Endothelial cell of umbilical vein (primary cell): ENCODE data around the gene ZNF580. TPM values are rescaled to one million over a fixed set of nuclear protein-coding genes. Genes with fewer than 3 reads are reported as not detected.

Experiments
- BruUV-seq: library from RNA; stranded (reverse); fragments of 400-500 nt; replicated peaks from 2 replicates; lab custom pipeline; 2021; lab: Mats Ljungman, UMichigan
- CTCF ChIA-PET: fragments of 300-600, 350-600 bp; sonication (Branson Sonifier 250); formaldehyde crosslinking; loops from one replicate; lab custom pipeline; 2021; ENCODE audit warnings: antibody characterized with exemption, inconsistent platforms; lab: Charles Lee
- POLR2A ChIA-PET: fragments of 300-600, 350-600 bp; sonication (Branson Sonifier 250); formaldehyde crosslinking; loops from one replicate; lab custom pipeline; 2021; ENCODE audit warnings: antibody characterized with exemption, inconsistent platforms; lab: Charles Lee
- DNase-seq: peaks from one replicate; pipeline ENCODE4 v3.0.0-alpha.2; 2011; ENCODE audit warnings: low read depth, low spot score
- FAIRE-seq: peaks from 2 replicates; lab custom pipeline; 2011; peaks lifted over from hg19 to GRCh38; lab: Jason Lieb, UNC
- H2AFZ ChIP-seq: 2 replicates; pipeline ENCODE4 v1.6.0; 2012; ENCODE audit warnings: low read depth, low read length, control low read depth, inconsistent platforms
- H3K27ac ChIP-seq: 2 replicates; pipeline ENCODE4 v1.5.1; 2011; ENCODE audit warnings: low read depth, mild to moderate bottlenecking, control low read depth, low read length, moderate library complexity; ENCODE audit not compliant: insufficient read depth
- H3K27me3 ChIP-seq, 2 experiments: 2 replicates each; pipeline versions ENCODE4 v1.6.0 to v1.6.1; 2011; ENCODE audit warnings: low read length in 2 of 2, mixed read lengths in 1 of 2; ENCODE audit not compliant: control insufficient read depth in 2 of 2, insufficient read depth in 2 of 2
- H3K36me3 ChIP-seq, 2 experiments: 2 replicates in 1 of 2; 3 replicates in 1 of 2; pipeline ENCODE4 v1.5.1; 2011; ENCODE audit warnings: low read length in 2 of 2, mild to moderate bottlenecking in 1 of 2, moderate library complexity in 1 of 2; ENCODE audit not compliant: control insufficient read depth in 2 of 2, insufficient read depth in 2 of 2; ENCODE audit errors: extremely low read depth in 1 of 2
- H3K4me1 ChIP-seq: 3 replicates; pipeline ENCODE4 v1.5.1; 2011; ENCODE audit warnings: mild to moderate bottlenecking, low read length; ENCODE audit not compliant: control insufficient read depth, insufficient read depth; ENCODE audit errors: extremely low read depth
- H3K4me2 ChIP-seq: 2 replicates; pipeline ENCODE4 v1.6.1; 2011; ENCODE audit warnings: low read length, control low read depth, mixed read lengths; ENCODE audit not compliant: insufficient read depth
- H3K4me3 ChIP-seq, 3 experiments: fragments of 200-600 bp in 1 of 3; sonication (generic), shearing (Covaris generic) in 1 of 3; replicated peaks in 1 of 3; 2 replicates each; pipeline ENCODE4 v1.5.1; 2011 to 2016; ENCODE audit warnings: control low read depth in 3 of 3, low read length in 3 of 3, mild to moderate bottlenecking in 2 of 3, inconsistent platforms in 1 of 3, low read depth in 1 of 3, moderate library complexity in 1 of 3; ENCODE audit not compliant: insufficient read depth in 1 of 3
- H3K79me2 ChIP-seq: 2 replicates; pipeline ENCODE4 v1.6.0; 2012; ENCODE audit warnings: low read length, inconsistent platforms; ENCODE audit not compliant: control insufficient read depth, insufficient read depth
- H3K9ac ChIP-seq: replicated peaks from 2 replicates; pipeline ENCODE3; 2011; ENCODE audit warnings: low read length, control low read depth; ENCODE audit not compliant: insufficient read depth; ENCODE audit errors: extremely low read depth
- H3K9me1 ChIP-seq: replicated peaks from 3 replicates; pipeline ENCODE4 v1.6.0; 2011; ENCODE audit warnings: mild to moderate bottlenecking, low read length; ENCODE audit not compliant: control insufficient read depth, insufficient read depth; ENCODE audit errors: extremely low read depth
- H3K9me3 ChIP-seq: replicated peaks from 2 replicates; pipeline ENCODE4 v1.5.1; 2012; ENCODE audit warnings: low read length, inconsistent platforms; ENCODE audit not compliant: control insufficient read depth, insufficient read depth
- H4K20me1 ChIP-seq: replicated peaks from 2 replicates; pipeline ENCODE3; 2011; ENCODE audit warnings: mild to moderate bottlenecking, low read length; ENCODE audit not compliant: control insufficient read depth, insufficient read depth; ENCODE audit errors: extremely low read depth
- CTCF ChIP-seq, 2 donors: IDR thresholded peaks; 1 replicate in 1 of 2; 2 replicates in 1 of 2; pipeline ENCODE4 v1.5.1; 2011; ENCODE audit warnings: low read length in 2 of 2, mild to moderate bottlenecking in 2 of 2, moderate library complexity in 2 of 2, control low read depth in 1 of 2, inconsistent platforms in 1 of 2, low read depth in 1 of 2; ENCODE audit not compliant: insufficient read depth in 1 of 2; ENCODE audit errors: extremely low read depth in 1 of 2
- EZH2 ChIP-seq: IDR thresholded peaks from 2 replicates; pipeline ENCODE4 v1.6.1; 2012; ENCODE audit warnings: borderline replicate concordance, low read depth, mild to moderate bottlenecking, moderate library complexity, low read length, inconsistent platforms; ENCODE audit not compliant: severe bottlenecking
- FOS ChIP-seq: IDR thresholded peaks from 2 replicates; pipeline ENCODE4 v1.6.1; 2011; ENCODE audit warnings: mild to moderate bottlenecking, low read length, moderate library complexity, borderline replicate concordance; ENCODE audit not compliant: insufficient read depth
- GATA2 ChIP-seq: IDR thresholded peaks from 2 replicates; pipeline ENCODE4 v1.7.0; 2011; ENCODE audit warnings: low read depth, mild to moderate bottlenecking, moderate library complexity, mixed read lengths, low read length; ENCODE audit not compliant: insufficient read length, insufficient read depth
- JUN ChIP-seq: IDR thresholded peaks from 2 replicates; pipeline ENCODE4 v1.6.1; 2011; ENCODE audit warnings: borderline replicate concordance, low read depth; ENCODE audit not compliant: insufficient read length, insufficient read depth
- MAX ChIP-seq: IDR thresholded peaks from 2 replicates; pipeline ENCODE4 v1.6.1; 2011; ENCODE audit not compliant: insufficient read depth, insufficient read length
- MYC ChIP-seq: IDR thresholded peaks from one replicate; pipeline ENCODE4 v1.6.1; 2011; ENCODE audit warnings: mild to moderate bottlenecking, low read depth, low read length
- POLR2A ChIP-seq: IDR thresholded peaks from 2 replicates; pipeline ENCODE4 v1.6.1; 2012; ENCODE audit warnings: low read depth, mild to moderate bottlenecking, control low read depth, low read length
- POLR2AphosphoS5 ChIP-seq: IDR thresholded peaks from 2 replicates; pipeline ENCODE4 v1.6.1; 2012; ENCODE audit warnings: low read depth, mild to moderate bottlenecking, control low read depth, low read length, moderate library complexity; ENCODE audit not compliant: insufficient read depth
- dilution Hi-C: fragments of 300-500 bp; cut with MboI; formaldehyde crosslinking; loops from one replicate; pipeline ENCODE4 v1.15.0; 2019; ENCODE audit warnings: low sequenced_read_pairs; ENCODE audit not compliant: extremely low pct_ligation_motif_present
- intact Hi-C: fragments of 100-400 bp; cut with micrococcal nuclease; formaldehyde crosslinking; loops from one replicate; pipeline ENCODE4 v1.10.0; 2022
- polyA plus RNA-seq, 4 experiments: library from polyadenylated mRNA; depleted of rRNA in 3 of 4; stranded (reverse) in 3 of 4; unstranded in 1 of 4; fragments of >200 nt; gene quantifications; 2 replicates each; pipeline versions ENCODE4 v1.2.1 to v1.2.3, GENCODE V29; 2011 to 2012; ENCODE audit warnings: missing spikeins in 1 of 4
- total RNA-seq: library from RNA; stranded (reverse); gene quantifications from 2 replicates; pipeline ENCODE4 v1.2.3, GENCODE V29; 2021

Gene ZNF580
- total and polyA plus RNA-seq, 2 donors (not counting 3 experiments of a cell fraction or from before 2014, with no cell fraction given), result 13.7 to 41.1 TPM

- peaks cover 97% of the 10 kb centered on the region for H3K79me2 ChIP-seq
- no peak overlapping the region for H2AFZ ChIP-seq
- no peaks in the 10 kb centered on the region for H3K9me3 ChIP-seq
- DNase-seq (no peak), FAIRE-seq (no peak)
- dilution Hi-C loops, result no loop called here
- H3K4me3 ChIP-seq, result no peak overlapping the region
- peaks cover 25% of the 10 kb centered on the region for H3K4me1 ChIP-seq
- no TSS peak for BruUV-seq
- peaks cover 12% of the 10 kb centered on the region for H4K20me1 ChIP-seq
- ChIA-PET POLR2A (no interaction called here), CTCF (interaction anchor here (1.1 kb wide), 1 partner anchor 12 kb away, joined by 6 read pairs; no protein-coding TSS in a partner anchor)
- no peak overlapping the region for H3K4me2 ChIP-seq
- H3K36me3 ChIP-seq, result peaks cover 14 to 48% of the 10 kb centered on the region in 2 experiments
- no peaks in the 10 kb centered on the region for H3K27me3 ChIP-seq
- intact Hi-C loops, result loop anchor here (10.0 kb wide), 3 partner anchors 325 to 1195 kb away; partner anchors contain the start of genes KMT5C, LENG9 and ZNF787
- no peak overlapping the region for H3K27ac ChIP-seq
- H3K9me1 ChIP-seq, result no peaks in the 10 kb centered on the region
- H3K9ac ChIP-seq, result no peak overlapping the region
- TF ChIP-seq GATA2 (no peak), POLR2A (no peak), CTCF (IDR thresholded peaks at IDR 0.05; ENCODE audit: extremely low read depth in 1 of 2, insufficient read depth in 1 of 2, low read depth in 1 of 2, low read length in 2 of 2) (no peak), POLR2AphosphoS5 (no peak), MYC (no peak), EZH2 (no peak), JUN (no peak), FOS (no peak), MAX (no peak)
These were observed 19.0 kb downstream of the ZNF580 start for GRCh38 chr19:55659822-55660221.
